Heart right ventricle (tissue), 16 donors: ENCODE data around the gene ESPL1. TPM values are rescaled to one million over a fixed set of nuclear protein-coding genes. Genes with fewer than 3 reads are reported as not detected.

ENCODE experiments used
- ATAC-seq, 8 donors: fragments of 200-7000 bp; cut with Tn5 transposase; one replicate each; pipeline ENCODE4 v1.9.1; 2020; ENCODE audit warnings: mild to moderate bottlenecking in 8 of 8, moderate library complexity in 8 of 8, moderate number of reproducible peaks in 1 of 8
- DNase-seq, 2 donors: peaks; one replicate each; pipeline ENCODE4 v3.0.0-alpha.2; 2020
- H3K27ac ChIP-seq, 10 donors: fragments of 200-600 bp; sonication (generic) in 2 of 10; one replicate each; pipeline versions ENCODE4 v1.5.0 to v1.8.0; 2020 to 2022; ENCODE audit warnings: mild to moderate bottlenecking in 3 of 10
- H3K27me3 ChIP-seq, 7 donors: fragments of 200-600 bp; one replicate each; pipeline ENCODE4 v1.8.0; 2021 to 2022; ENCODE audit warnings: mild to moderate bottlenecking in 2 of 7
- H3K36me3 ChIP-seq, 9 donors: fragments of 200-600 bp; sonication (generic) in 1 of 9; one replicate each; pipeline versions ENCODE4 v1.5.0 to v1.8.0; 2020 to 2022; ENCODE audit warnings: mild to moderate bottlenecking in 2 of 9
- H3K4me1 ChIP-seq, 9 donors: fragments of 200-600 bp; sonication (generic) in 1 of 9; one replicate each; pipeline versions ENCODE4 v1.5.0 to v1.8.0; 2020 to 2022; ENCODE audit warnings: mild to moderate bottlenecking in 4 of 9
- H3K4me3 ChIP-seq, 10 donors: fragments of 200-600 bp; sonication (generic) in 2 of 10; one replicate each; pipeline versions ENCODE4 v1.5.0 to v1.8.0; 2020 to 2022; ENCODE audit warnings: mild to moderate bottlenecking in 7 of 10, moderate library complexity in 2 of 10
- H3K9me3 ChIP-seq, 11 donors: fragments of 200-600 bp in 10 of 11; sonication (generic) in 2 of 11; one replicate each; pipeline versions ENCODE4 v1.5.0 to v1.8.0; 2013 to 2022; ENCODE audit warnings: mild to moderate bottlenecking in 2 of 11, control low read depth in 1 of 11, moderate library complexity in 1 of 11
- CTCF ChIP-seq, 9 donors: fragments of 200-600 bp; sonication (generic) in 2 of 9; IDR thresholded peaks; one replicate each; pipeline versions ENCODE4 v1.5.0 to v1.8.0; 2021 to 2022; ENCODE audit warnings: antibody characterized with exemption in 9 of 9, mild to moderate bottlenecking in 5 of 9, moderate library complexity in 1 of 9
- WGBS, 2 donors: extraction: QIAGEN DNeasy Blood & Tissue Kit; methylation state at CpG; one replicate each; pipeline ENCODE4 v1.1.7; 2013; ENCODE audit warnings: inconsistent platforms in 1 of 2; 5-methylcytosine and 5-hydroxymethylcytosine counted together
- intact Hi-C, 10 donors: fragments of 100-400 bp; cut with DNase I; formaldehyde crosslinking; loops; one replicate each; pipeline versions ENCODE4 v1.11.1 to v1.14.2; 2022
- polyA plus RNA-seq, 2 donors: library from polyadenylated mRNA; stranded (reverse); fragments of 200-250 nt; gene quantifications; one replicate each; pipeline ENCODE4 v1.2.3, GENCODE V29; 2013
- total RNA-seq, 10 donors: library from RNA; stranded (reverse); fragmentation: NEBNext Ultra II Directional in 3 of 10; extraction: Animal tissue kit (Norgen Biotek cat#: 25700) in 3 of 10; gene quantifications; one replicate each; pipeline versions ENCODE4 v1.2.1 to v1.2.4, GENCODE V29; 2021 to 2023
- donor health status: Arrhythmogenic right ventricular cardiomyopathy.
- donor health status: ischemic (EF 13 %, LVEDD 7.1; RV severe dilation, severe dysfunction).
- donor health status: healthy with polysubstance abuse.
- donor health status: DM: no; HTN: yes; CAD: no.
- donor health status: DM: no; HTN: no; CAD: no.
- donor health status: ischemic (EF 25% LVEDD 6.9; RV normal size, moderate dysfunction).
- donor health status: ischemic (EF 25% LVEDD 5.7; RV mildly dilated, moderate dysfunction).
- donor health status: healthy.
- donor health status: DM: yes; HTN: yes; CAD: no.
- donor health status: Ischemic cardiomyopathy.
- donor health status: ischemic (EF 35%, LVEDD 5.7; RV mildly dilated, moderate dysfunction).
- donor health status: nonischemic (EF 11% LVEDD 7.7; RV severe dilation, severe dysfunction).
- donor health status: DM: yes; HTN: yes; CAD: no.
- donor health status: PGD.
- donor health status: ischemic (EF 29% LVEDD 5.4; RV normal size, mild dysfunction).
- donor health status: nonischemic (EF 23%, LVEDD 6.1; RV moderate dilation, normal function).

Gene ESPL1
- total and polyA plus RNA-seq, 12 donors: 0.04 to 3.1 (median 0.35) TPM

DNA sequence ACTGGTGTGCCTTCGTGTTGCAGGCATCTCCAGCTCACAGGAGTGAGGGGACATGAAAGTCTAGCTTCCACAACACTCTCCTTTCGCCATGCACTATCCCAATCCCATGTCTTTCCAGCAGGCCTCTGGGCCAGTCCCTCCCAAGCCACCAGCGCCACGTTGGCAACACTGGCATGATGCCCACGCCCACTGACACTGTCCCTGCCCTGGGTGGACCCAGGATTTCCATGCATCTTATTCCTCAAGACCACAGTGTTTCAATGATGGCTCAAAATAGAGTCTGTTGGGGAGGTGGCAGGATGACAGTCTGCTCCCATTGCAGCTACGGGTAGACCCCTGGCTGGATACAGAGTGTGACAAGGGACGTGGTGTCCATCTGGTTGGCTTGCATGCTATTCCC lies 65.7 kb downstream of the ESPL1 start:
- no peaks in the 10 kb centered on the region for H3K36me3 ChIP-seq
- H3K27me3 ChIP-seq: peaks cover 0 to 71% (median 22%) of the 10 kb centered on the region in 7 donors
- ATAC-seq: no peak
- H3K27ac ChIP-seq: no peak overlapping the region
- DNase-seq: no peak
- TF ChIP-seq CTCF (IDR thresholded peaks at IDR 0.05): no peak
- H3K9me3 ChIP-seq: no peaks in the 10 kb centered on the region
- WGBS, 2 donors: 75 to 76% methylated on average over 7 of the region's 7 CpGs
- H3K4me1 ChIP-seq: peaks cover 0 to 7% (median 4%) of the 10 kb centered on the region in 9 donors
- intact Hi-C loops: no loop called here
- H3K4me3 ChIP-seq: no peak overlapping the region

DNA sequence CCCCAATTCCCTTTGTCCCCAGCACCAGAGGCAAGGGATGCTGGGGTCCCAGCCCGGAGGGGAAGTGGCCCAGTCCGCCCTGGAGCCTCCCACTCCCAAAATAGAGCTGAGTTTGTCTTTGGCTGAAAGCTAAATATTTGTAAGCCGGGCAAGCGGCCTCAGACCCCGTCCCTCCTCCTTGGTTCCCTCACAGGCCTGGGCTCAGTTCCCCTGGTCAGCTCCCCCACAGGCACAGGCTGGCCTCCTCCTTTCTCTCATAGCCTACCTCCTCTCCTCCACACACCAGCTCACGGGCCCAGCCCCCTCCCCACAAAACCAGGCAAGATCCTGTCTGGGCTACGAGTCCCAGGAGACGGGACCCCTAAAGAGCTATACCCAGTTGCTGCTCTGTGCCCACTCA lies 66.7 kb downstream of the ESPL1 start:
- no peak overlapping the region for H3K4me3 ChIP-seq
- no peaks in the 10 kb centered on the region for H3K36me3 ChIP-seq
- TF ChIP-seq CTCF (IDR thresholded peaks at IDR 0.05): no peak
- H3K9me3 ChIP-seq: no peaks in the 10 kb centered on the region
- H3K27me3 ChIP-seq: peaks cover 0 to 76% (median 22%) of the 10 kb centered on the region in 7 donors
- 86 to 91% methylated on average over 8 of the region's 8 CpGs for WGBS, 2 donors
- H3K27ac ChIP-seq: no peak overlapping the region
- intact Hi-C loops: no loop called here
- DNase-seq (no peak), ATAC-seq (no peak)
- H3K4me1 ChIP-seq: peaks cover 0 to 7% (median 4%) of the 10 kb centered on the region in 9 donors

DNA sequence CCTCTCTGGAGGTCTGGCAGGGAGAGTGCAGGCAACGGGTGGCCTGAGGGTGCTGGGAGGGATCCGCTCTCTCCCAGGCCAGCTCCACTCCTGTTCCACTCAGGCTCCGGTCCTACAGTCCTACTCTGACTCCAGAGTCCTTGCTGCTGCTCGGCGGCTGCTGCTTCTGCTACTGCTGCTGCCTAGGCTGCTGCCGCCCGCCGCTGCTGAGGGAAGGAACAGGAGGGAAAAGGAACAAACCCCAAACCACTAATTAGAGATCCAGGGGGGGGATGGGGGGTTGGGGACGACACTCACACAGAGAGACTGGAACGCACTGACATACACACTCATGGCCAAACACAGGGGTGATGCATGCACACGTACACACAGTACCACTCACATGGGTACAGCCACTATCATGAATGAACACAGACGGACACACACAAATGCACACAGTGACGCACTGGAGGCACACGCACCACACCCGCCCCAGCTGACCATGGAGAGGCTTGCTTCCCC lies 68.1 kb downstream of the ESPL1 start, which contains the start of gene SP7:
TSS of gene SP7 (minus strand) at position 174 of the 501 bp plus-strand sequence. CDS start 708 bp downstream, outside the sequence.
- ATAC-seq: no peak
- Histone ChIP-seq H3K4me1 (peaks cover 0 to 7% (median 4%) of the 10 kb centered on the region in 9 donors), H3K9me3 (no peaks in the 10 kb centered on the region), H3K36me3 (no peaks in the 10 kb centered on the region), H3K27me3 (peaks cover 0 to 68% (median 21%) of the 10 kb centered on the region in 7 donors), H3K27ac (no peak within 1 kb of the TSS), H3K4me3 (no peak within 1 kb of the TSS)
- no peak for DNase-seq
- TF ChIP-seq CTCF (IDR thresholded peaks at IDR 0.05): no peak
- intact Hi-C loops: no loop called here
- 59 to 61% methylated on average over 15 of the region's 15 CpGs for WGBS, 2 donors

- Histone ChIP-seq H3K4me1 (peaks cover 0 to 7% (median 4%) of the 10 kb centered on the region in 9 donors), H3K4me3 (no peak overlapping the region), H3K9me3 (no peaks in the 10 kb centered on the region), H3K36me3 (no peaks in the 10 kb centered on the region), H3K27me3 (peaks cover 0 to 52% (median 21%) of the 10 kb centered on the region in 7 donors), H3K27ac (no peak overlapping the region)
- intact Hi-C loops: no loop called here
- 17 to 22% methylated on average over 11 of the region's 11 CpGs for WGBS, 2 donors
- DNase-seq (no peak), ATAC-seq (peak in 1 of 8 donors; percentile 57)
- no peak for TF ChIP-seq CTCF (IDR thresholded peaks at IDR 0.05)
These were observed 69.9 kb downstream of the ESPL1 start for GRCh38 chr12:53338017-53338416.
